ENCODE measurements around the gene KRT74.

Gene KRT74

GRCh38 chr12:52573743-52574142 is at the start of gene KRT74:
Gene KRT74, minus strand, starts transcription at chr12:52573843. Its CDS starts 66 bp downstream, at chr12:52573777.
- DNase-seq: no peak
- in situ Hi-C loops (cut with MboI; ENCODE audit: low pct_unique_long_range_greater_than_20kb, low sequenced_read_pairs): no loop called here

DNA sequence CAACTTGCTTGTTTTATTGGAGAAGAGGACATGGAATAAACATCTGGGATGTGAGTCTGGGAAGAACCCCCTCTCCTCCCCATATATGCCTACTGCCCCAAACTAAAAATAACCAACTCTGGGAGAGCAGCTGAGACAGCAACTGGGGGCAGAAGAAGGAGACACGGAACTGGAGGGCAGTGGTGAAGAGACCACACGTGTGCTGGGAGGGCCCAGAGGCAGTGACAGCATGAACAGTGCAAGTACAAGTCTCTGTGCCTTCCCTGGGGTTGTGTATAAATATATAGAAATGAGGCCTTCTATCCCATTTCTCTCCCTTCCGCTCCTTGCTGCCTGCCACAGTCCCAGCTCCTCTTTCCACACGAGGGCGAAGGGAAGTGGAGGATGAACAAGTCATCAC is 48.7 kb upstream of the KRT74 start:
- no peak for DNase-seq

DNA sequence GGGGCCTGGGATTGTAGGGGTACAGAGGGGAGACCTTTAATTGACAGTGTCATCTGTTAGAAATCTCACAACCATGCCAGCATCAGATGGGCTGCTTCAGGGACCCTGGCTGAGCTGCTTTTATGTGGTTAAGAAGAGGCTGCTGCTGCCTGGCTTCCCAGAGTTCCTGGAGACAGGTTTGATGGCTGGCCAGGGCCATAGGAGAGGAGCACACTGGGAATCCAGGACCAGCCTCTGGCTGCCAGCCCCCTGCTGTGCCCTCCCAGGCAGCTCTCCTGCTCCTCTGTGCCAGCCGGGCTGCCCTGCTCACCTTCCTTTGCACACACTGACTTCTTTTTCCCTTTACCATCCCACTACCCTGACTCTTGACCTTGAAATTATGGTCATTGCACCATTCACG is 45.2 kb upstream of the KRT74 start:
- in situ Hi-C loops (cut with MboI; ENCODE audit: low pct_unique_long_range_greater_than_20kb, low sequenced_read_pairs): no loop called here
- DNase-seq: no peak

More for the DNA sequence above, 48.7 kb upstream of the KRT74 start:
- in situ Hi-C loops (cut with MboI; ENCODE audit: low pct_unique_long_range_greater_than_20kb, low sequenced_read_pairs): no loop called here

- no peak for DNase-seq
- in situ Hi-C loops (cut with MboI; ENCODE audit: low pct_unique_long_range_greater_than_20kb, low sequenced_read_pairs): no loop called here
Observed at GRCh38 chr12:52618216-52618615, 44.6 kb upstream of the KRT74 start, which contains the start of gene KRT73. Gene KRT73, minus strand, starts transcription at chr12:52618559. Its CDS starts 35 bp downstream, at chr12:52618524.

DNA sequence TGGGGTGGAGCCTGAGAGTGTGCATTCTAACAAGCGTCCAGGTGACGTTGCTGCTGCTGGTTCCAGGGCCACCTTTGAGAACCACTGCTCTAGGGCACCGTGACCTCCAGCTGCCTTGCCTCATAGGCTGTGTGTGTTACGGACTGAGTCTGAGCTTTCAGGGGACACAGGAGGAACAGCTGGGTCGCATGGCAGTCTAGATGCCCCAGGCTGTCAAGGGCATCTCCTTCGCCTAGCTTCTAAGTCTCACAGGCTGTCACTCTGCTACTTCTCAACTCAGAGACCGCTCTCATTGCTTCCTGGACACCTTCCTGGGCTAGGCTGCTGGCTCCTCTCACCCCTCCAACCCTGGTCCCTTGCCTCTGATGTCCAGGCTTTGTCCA is 43.8 kb upstream of the KRT74 start:
- DNase-seq: no peak
- in situ Hi-C loops (cut with MboI; ENCODE audit: low pct_unique_long_range_greater_than_20kb, low sequenced_read_pairs): no loop called here

DNA sequence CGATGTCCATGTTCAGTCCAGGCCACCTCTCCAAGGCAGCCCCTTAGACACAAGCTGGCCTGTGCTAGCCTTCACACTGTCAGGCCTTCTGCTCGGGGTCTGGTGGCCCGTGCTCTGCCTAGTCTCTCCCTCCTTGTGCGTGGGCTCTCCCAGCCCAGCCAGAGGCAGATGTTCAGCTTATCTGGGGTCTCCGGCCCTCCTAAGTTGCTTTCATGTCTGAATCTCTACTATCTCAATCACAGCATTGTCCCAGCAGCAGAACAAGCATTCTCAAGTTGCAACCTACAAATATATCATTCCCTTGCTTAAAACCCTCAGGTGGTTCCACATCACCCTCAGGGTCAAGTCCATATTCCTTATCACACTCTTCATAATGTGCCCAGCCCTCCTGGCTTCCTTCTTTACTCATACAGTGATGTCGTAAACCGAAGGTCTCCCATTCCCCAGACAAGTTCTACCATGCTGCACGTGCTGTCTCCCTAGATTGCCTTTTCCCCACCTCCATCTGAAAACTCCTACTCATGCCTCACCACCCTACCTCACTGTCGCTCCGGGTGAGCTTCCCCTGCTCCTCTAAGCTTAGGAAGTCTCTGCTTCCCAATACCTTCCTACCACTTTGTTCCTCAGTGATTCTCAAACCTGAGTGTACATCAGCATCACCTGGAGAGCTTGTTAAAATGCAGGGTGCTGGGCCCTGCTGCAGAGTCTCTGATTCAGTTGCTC is 43.2 kb upstream of the KRT74 start:
- in situ Hi-C loops (cut with MboI; ENCODE audit: low pct_unique_long_range_greater_than_20kb, low sequenced_read_pairs): no loop called here

DNA sequence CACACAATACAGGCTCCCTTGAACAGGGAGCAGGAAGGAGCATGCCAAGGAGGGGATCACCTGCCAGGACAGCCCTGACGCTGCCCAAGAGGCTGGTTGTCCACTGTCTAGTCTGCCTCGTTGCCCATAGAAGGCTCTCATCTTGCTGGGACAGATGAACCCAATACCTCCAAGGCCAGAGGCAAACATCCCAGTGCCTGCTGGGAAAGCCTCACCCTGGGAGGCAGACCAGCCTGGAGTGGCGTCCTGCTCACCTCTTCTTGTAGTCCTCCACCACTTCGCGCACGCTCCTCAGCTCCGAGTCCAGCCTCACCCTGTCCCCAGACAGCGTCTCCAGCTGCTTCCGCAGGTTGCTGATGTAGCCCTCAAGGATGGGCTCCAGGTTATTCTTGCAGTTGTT is 42.3 kb upstream of the KRT74 start:
- DNase-seq: no peak
- in situ Hi-C loops (cut with MboI; ENCODE audit: low pct_unique_long_range_greater_than_20kb, low sequenced_read_pairs): no loop called here

More for the DNA sequence above, 43.2 kb upstream of the KRT74 start:
- no peak for DNase-seq

DNA sequence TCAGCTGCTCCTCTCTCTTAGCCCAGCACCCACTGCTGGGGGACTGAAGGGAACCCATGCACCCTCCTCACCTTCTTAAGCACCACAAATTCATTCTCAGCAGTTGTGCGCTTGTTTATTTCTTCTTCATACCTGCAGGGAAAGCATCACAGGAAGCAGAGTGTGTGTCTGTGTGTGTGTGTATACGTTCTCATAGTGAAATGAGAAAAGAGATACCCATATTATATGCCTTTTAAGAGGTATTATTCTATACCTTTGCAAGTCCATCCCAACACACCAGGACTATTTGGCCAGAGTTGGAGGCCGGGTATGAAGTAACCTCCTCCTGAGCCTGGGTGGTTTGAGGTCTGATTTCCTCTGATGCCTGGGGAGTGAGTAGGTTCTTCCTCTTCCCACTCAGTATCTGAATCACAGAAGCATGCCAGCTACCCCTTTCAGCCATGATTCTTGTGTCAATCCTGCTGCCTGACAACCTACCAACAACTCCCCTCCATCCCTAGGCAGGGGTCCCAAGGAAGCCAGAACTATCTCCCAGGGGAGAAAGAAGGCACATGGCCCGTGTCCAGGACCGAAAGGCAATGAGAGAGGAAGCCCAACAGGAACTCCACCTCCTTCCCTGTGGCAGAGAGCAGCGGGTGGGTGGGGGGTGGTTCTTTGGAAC is 41.7 kb upstream of the KRT74 start:
- in situ Hi-C loops (cut with MboI; ENCODE audit: low pct_unique_long_range_greater_than_20kb, low sequenced_read_pairs): no loop called here
- DNase-seq: peak; percentile 15

DNA sequence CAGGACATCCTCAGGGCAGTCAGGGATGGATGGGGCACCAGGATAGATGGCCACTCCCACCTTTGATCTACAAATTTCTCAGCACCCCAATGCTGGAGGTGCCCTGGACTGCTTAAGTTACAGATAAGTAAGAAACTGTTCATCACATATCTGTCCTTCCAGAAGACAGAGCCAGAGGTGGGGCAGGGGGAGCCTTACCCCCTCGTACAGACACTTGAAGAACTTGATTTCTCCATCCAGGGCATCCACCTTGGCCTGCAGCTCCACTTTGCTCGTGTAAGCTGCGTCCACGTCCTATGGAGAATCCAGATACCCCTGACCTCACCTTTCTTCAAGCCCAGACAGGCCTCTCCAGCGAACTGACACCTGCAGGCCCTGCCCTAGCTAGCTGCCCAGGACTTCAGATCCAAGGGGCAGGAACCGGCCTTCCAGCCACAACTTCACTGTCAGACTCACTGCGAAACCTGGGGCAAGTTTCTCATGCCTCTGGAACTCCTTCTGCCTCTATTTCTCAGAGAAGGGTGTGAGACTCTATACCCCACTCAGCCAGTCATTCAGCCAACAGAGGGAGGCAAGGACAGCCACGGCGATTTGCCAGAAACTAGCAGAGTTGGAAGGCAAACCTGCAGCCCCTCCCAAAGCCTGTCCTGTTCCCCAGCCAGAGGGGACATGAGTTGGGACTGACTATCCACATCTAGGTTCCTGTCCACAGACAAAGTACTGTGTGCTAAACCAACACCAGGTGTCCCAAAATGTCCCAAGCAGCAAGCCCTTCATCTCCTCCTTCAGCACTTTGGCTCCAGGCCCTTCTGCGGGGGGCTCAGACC is 41.0 kb upstream of the KRT74 start:
- in situ Hi-C loops (cut with MboI; ENCODE audit: low pct_unique_long_range_greater_than_20kb, low sequenced_read_pairs): no loop called here
- DNase-seq: no peak

- DNase-seq: no peak
- in situ Hi-C loops (cut with MboI; ENCODE audit: low pct_unique_long_range_greater_than_20kb, low sequenced_read_pairs): no loop called here
Observed at GRCh38 chr12:52613384-52614030, 39.9 kb upstream of the KRT74 start.

- in situ Hi-C loops (cut with MboI; ENCODE audit: low pct_unique_long_range_greater_than_20kb, low sequenced_read_pairs): no loop called here
- peak; percentile 12 for DNase-seq
Observed at GRCh38 chr12:52612431-52613383, 39.1 kb upstream of the KRT74 start.

GRCh38 chr12:52611080-52611468 is 37.4 kb upstream of the KRT74 start:
- no peak for DNase-seq
- in situ Hi-C loops (cut with MboI; ENCODE audit: low pct_unique_long_range_greater_than_20kb, low sequenced_read_pairs): no loop called here

DNA sequence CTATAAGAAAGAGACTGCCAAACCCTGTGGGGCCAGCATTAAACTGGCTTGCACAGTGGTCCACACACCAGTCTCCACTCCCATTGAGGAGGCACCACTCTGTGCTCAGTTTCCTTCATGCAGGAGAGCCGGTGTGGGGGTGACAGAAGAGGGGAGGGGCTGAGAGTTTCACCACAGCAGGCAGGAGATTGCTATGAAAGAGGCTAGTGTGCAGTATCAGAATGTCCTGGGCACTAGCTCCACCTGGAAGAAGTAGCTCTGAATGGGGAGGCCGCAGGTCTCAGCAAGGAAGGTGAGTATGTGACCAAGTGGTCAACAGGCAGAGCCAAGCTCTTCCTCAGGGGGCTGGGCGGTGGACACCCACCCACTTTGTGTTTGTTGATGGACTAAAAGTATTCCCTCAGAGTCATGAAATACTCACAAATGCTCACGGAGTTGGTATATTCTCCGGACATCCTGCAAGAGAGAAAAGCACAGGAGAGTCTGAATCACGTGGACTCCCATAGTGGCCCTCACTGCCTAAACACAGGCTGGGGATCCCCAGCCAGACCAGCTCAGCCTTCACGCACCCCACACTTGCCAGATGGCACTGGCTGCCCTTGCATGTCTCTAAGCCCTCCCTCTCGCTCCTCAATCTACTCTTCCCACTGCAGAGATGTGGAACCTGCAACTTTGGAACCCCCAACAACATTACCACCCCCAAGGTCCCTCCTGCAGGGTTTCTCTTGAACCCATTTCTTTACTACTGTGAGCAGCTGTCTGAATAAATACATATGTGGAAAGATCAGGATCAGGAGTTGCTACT is 35.4 kb upstream of the KRT74 start:
- in situ Hi-C loops (cut with MboI; ENCODE audit: low pct_unique_long_range_greater_than_20kb, low sequenced_read_pairs): no loop called here

GRCh38 chr12:52608161-52608560 is 34.5 kb upstream of the KRT74 start:
- DNase-seq: no peak
- in situ Hi-C loops (cut with MboI; ENCODE audit: low pct_unique_long_range_greater_than_20kb, low sequenced_read_pairs): no loop called here

More for the DNA sequence above, 35.4 kb upstream of the KRT74 start:
- no peak for DNase-seq

DNA sequence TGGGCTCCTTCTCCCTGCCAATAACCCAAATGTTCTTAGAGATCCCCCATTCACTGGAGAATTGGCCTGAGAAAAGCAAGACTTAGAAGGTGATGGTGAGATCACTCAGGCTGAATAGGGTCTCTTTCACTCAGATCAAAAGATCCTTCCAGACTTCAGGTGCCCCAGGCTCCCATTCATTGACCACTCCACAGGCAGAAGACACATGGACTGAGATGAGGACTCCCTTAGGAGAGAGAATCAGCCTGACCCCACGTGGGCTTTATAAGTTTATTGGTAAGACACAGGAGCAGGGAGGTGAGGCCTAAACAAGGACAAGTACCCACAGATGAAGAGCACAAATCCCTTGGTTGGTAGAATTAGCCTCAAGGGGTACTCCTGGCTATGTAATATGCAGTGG is 33.7 kb upstream of the KRT74 start:
- no peak for DNase-seq
- in situ Hi-C loops (cut with MboI; ENCODE audit: low pct_unique_long_range_greater_than_20kb, low sequenced_read_pairs): no loop called here

GRCh38 chr12:52606581-52607218 is 33.1 kb upstream of the KRT74 start:
- in situ Hi-C loops (cut with MboI; ENCODE audit: low pct_unique_long_range_greater_than_20kb, low sequenced_read_pairs): no loop called here
- DNase-seq: no peak

DNA sequence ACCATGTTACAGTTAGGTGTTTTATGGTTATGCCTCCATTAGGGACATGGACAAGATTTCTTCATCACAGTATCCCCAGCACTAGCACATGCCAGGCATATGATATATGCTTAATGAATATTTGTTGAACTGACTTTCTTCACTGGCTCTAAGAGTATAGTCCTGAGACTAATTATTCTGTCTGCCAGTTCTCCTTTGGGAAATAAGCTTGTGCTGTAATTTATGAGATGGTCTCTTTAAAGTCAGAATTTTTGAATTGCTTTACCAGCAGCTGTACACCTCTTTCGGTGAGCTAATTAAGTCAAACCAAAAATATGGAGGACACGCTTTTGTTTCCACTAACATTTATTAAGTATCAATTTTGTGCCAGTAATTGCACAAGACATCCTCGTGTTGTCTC is 32.5 kb upstream of the KRT74 start:
- in situ Hi-C loops (cut with MboI; ENCODE audit: low pct_unique_long_range_greater_than_20kb, low sequenced_read_pairs): no loop called here
- no peak for DNase-seq
